SK-N-SH treated with all-trans-retinoic acid at 6 μM for 48 hours (cell line): ENCODE results near the gene SEC22A.

Experiments
- ATAC-seq: fragments of 200-7000 bp; cut with Tn5 transposase; 3 replicates; pipeline ENCODE4 v1.9.1; 2020; ENCODE audit warnings: mild to moderate bottlenecking, moderate library complexity
- ARNTL ChIP-seq: fragments of 450-650 bp; formaldehyde crosslinking; IDR thresholded peaks from 2 replicates; pipeline ENCODE4 v1.5.0; 2020; ENCODE audit warnings: low read depth, mild to moderate bottlenecking, moderate library complexity, borderline replicate concordance
- BACH2 ChIP-seq: fragments of 250-450 bp; sonication (Bioruptor Pico); IDR thresholded peaks from 2 replicates; pipeline ENCODE4 v1.9.0; 2021; ENCODE audit warnings: mild to moderate bottlenecking, borderline replicate concordance
- CREB5 ChIP-seq: fragments of 250-450 bp; sonication (Bioruptor Pico); IDR thresholded peaks from 2 replicates; pipeline ENCODE4 v1.5.1; 2020; ENCODE audit warnings: low read depth, mild to moderate bottlenecking, moderate library complexity
- CSDC2 ChIP-seq: fragments of 250-450 bp; sonication (Bioruptor Pico); IDR thresholded peaks from 2 replicates; pipeline ENCODE4 v1.5.0; 2020; ENCODE audit warnings: mild to moderate bottlenecking, moderate library complexity
- ESRRG ChIP-seq: fragments of 250-450 bp; sonication (Bioruptor Pico); IDR thresholded peaks from 2 replicates; pipeline ENCODE4 v1.6.1; 2021; ENCODE audit warnings: mild to moderate bottlenecking
- GLIS3 ChIP-seq: fragments of 250-450 bp; sonication (Bioruptor Pico); IDR thresholded peaks from 2 replicates; pipeline ENCODE4 v1.5.0; 2020; ENCODE audit warnings: mild to moderate bottlenecking, moderate library complexity
- OSR1 ChIP-seq: fragments of 250-450 bp; sonication (Bioruptor Pico); IDR thresholded peaks from 2 replicates; pipeline ENCODE4 v1.8.0; 2022; ENCODE audit warnings: moderate library complexity, mild to moderate bottlenecking, inconsistent platforms
- PATZ1 ChIP-seq: fragments of 250-450 bp; sonication (Bioruptor Pico); IDR thresholded peaks from 2 replicates; pipeline ENCODE4 v1.8.0; 2020; ENCODE audit warnings: mild to moderate bottlenecking, moderate library complexity, borderline replicate concordance
- PPARA ChIP-seq: fragments of 250-450 bp; sonication (Bioruptor Pico); IDR thresholded peaks from 2 replicates; pipeline ENCODE4 v1.5.0; 2020; ENCODE audit warnings: mild to moderate bottlenecking, borderline replicate concordance
- RARB ChIP-seq: fragments of 250-450 bp; sonication (Bioruptor Pico); IDR thresholded peaks from 2 replicates; pipeline ENCODE4 v1.8.0; 2021; ENCODE audit warnings: mild to moderate bottlenecking, moderate library complexity
- SNAI2 ChIP-seq: fragments of 250-450 bp; sonication (Bioruptor Pico); IDR thresholded peaks from 2 replicates; pipeline ENCODE4 v1.5.0; 2020; ENCODE audit warnings: mild to moderate bottlenecking, moderate library complexity
- TCF4 ChIP-seq: fragments of 250-450 bp; sonication (Bioruptor Pico); IDR thresholded peaks from 2 replicates; pipeline ENCODE4 v1.8.0; 2021; ENCODE audit warnings: mild to moderate bottlenecking, moderate library complexity, borderline replicate concordance
- TOX ChIP-seq: fragments of 250-450 bp; sonication (Bioruptor Pico); IDR thresholded peaks from 2 replicates; pipeline ENCODE4 v1.8.0; 2021; ENCODE audit warnings: mild to moderate bottlenecking, moderate library complexity, borderline replicate concordance
- ZC3H10 ChIP-seq: fragments of 250-450 bp; sonication (Bioruptor Pico); IDR thresholded peaks from 2 replicates; pipeline ENCODE4 v1.5.1; 2021; ENCODE audit warnings: mild to moderate bottlenecking, moderate library complexity
- ZFP3 ChIP-seq: fragments of 250-450 bp; sonication (Bioruptor Pico); IDR thresholded peaks from 2 replicates; pipeline ENCODE4 v1.5.0; 2020; ENCODE audit warnings: mild to moderate bottlenecking, moderate library complexity
- ZFP30 ChIP-seq: fragments of 450-650 bp; formaldehyde crosslinking; IDR thresholded peaks from 2 replicates; pipeline ENCODE4 v1.5.0; 2022; ENCODE audit warnings: mild to moderate bottlenecking, moderate library complexity
- ZNF70 ChIP-seq: fragments of 450-650 bp; formaldehyde crosslinking; IDR thresholded peaks from 2 replicates; pipeline ENCODE4 v1.5.0; 2020; ENCODE audit warnings: mild to moderate bottlenecking, moderate library complexity
- ZNF8 ChIP-seq: fragments of 450-650 bp; formaldehyde crosslinking; IDR thresholded peaks from 2 replicates; pipeline ENCODE4 v1.5.0; 2020; ENCODE audit warnings: mild to moderate bottlenecking, moderate library complexity
- TF ChIP-seq, protein P1 (sequence below): fragments of 250-450 bp; sonication (Bioruptor Pico); IDR thresholded peaks from 2 replicates; pipeline ENCODE4 v1.5.1; 2021; ENCODE audit warnings: mild to moderate bottlenecking, moderate library complexity
- TF ChIP-seq, protein P2 (sequence below): fragments of 250-450 bp; sonication (Bioruptor Pico); IDR thresholded peaks from 2 replicates; pipeline ENCODE4 v1.5.0; 2020; ENCODE audit warnings: mild to moderate bottlenecking, moderate library complexity
- TF ChIP-seq, protein P3 (sequence below): fragments of 250-450 bp; sonication (Bioruptor Pico); IDR thresholded peaks from 2 replicates; pipeline ENCODE4 v1.8.0; 2021; ENCODE audit warnings: low read depth, mild to moderate bottlenecking, moderate library complexity, borderline replicate concordance

The SEC22A gene

DNA sequence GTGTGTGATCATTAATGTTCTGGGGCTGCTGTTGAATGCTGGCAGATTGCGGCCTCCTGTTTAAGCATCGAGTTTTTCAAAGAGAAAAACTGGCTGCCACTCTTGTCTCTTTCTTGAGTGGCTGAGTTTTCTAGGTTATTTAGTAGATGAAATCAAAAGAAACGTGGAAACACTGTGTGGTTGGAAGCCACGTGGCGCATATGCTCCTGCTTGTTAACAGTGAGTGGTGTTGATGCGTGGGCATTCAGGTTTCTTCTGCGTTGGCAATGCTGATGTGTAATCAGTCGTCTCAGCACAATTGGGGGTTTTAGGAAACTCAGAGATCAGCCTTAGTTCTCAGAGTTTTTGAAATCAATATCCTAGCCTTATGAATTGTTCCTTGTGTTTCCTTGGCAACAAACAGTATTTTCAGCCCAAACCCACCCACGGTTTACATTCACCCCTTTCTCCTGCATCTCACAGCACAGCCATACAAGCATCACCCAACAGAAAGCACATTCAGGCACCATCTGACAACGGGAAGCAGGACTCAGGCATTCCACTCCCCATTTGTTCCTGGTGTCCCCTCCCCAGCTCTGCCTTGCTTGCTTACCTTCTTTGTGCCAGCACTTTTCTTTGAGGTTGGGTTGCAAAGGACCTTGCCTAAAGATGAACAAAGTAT is 74.7 kb downstream of the SEC22A start:
- TF ChIP-seq CSDC2: no peak
- no peak for ATAC-seq

GRCh38 chr3:123277106-123277505 is 75.4 kb downstream of the SEC22A start:
- TF ChIP-seq ARNTL: no peak
- no peak for TF ChIP-seq SNAI2 (CRISPR knock-in tag)
- TF ChIP-seq CSDC2: no peak
- no peak for TF ChIP-seq ZNF70 (CRISPR knock-in tag)
- no peak for TF ChIP-seq CREB5 (CRISPR knock-in tag)
- no peak for TF ChIP-seq BACH2 (CRISPR knock-in tag)
- TF ChIP-seq GLIS3: no peak
- TF ChIP-seq, protein P1, sequence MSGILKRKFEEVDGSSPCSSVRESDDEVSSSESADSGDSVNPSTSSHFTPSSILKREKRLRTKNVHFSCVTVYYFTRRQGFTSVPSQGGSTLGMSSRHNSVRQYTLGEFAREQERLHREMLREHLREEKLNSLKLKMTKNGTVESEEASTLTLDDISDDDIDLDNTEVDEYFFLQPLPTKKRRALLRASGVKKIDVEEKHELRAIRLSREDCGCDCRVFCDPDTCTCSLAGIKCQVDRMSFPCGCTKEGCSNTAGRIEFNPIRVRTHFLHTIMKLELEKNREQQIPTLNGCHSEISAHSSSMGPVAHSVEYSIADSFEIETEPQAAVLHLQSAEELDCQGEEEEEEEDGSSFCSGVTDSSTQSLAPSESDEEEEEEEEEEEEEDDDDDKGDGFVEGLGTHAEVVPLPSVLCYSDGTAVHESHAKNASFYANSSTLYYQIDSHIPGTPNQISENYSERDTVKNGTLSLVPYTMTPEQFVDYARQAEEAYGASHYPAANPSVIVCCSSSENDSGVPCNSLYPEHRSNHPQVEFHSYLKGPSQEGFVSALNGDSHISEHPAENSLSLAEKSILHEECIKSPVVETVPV (CRISPR knock-in tag): no peak
- no peak for TF ChIP-seq ZFP3 (CRISPR knock-in tag)
- no peak for TF ChIP-seq ZNF8
- TF ChIP-seq, all 23 proteins: peak for 0
- ATAC-seq: no peak

DNA sequence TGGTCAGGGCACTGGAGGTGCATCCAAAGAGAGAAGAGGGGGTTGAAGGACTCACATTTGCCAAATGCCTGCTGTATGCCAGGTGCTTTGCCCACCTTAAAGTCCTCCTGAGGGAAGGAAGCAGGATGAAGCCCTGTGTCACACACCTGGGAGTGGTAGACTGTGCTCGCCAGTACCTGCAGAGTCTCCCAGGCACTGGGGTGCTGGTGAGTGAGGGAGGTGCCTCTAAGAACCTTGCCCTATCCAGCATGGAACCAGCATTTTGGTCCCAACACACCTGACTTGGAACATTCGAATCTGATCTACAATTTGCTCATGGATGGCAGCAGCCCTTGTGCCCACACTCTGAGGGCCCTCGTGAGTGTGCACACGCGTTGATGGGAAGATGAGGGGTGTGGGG is 76.7 kb downstream of the SEC22A start:
- ATAC-seq: no peak

More for the DNA sequence above, 76.7 kb downstream of the SEC22A start:
- no peak for TF ChIP-seq GLIS3
- no peak for TF ChIP-seq PATZ1 (CRISPR knock-in tag)
- no peak for TF ChIP-seq ESRRG (CRISPR knock-in tag)
- TF ChIP-seq ZFP3 (CRISPR knock-in tag): no peak
- TF ChIP-seq, protein P2, sequence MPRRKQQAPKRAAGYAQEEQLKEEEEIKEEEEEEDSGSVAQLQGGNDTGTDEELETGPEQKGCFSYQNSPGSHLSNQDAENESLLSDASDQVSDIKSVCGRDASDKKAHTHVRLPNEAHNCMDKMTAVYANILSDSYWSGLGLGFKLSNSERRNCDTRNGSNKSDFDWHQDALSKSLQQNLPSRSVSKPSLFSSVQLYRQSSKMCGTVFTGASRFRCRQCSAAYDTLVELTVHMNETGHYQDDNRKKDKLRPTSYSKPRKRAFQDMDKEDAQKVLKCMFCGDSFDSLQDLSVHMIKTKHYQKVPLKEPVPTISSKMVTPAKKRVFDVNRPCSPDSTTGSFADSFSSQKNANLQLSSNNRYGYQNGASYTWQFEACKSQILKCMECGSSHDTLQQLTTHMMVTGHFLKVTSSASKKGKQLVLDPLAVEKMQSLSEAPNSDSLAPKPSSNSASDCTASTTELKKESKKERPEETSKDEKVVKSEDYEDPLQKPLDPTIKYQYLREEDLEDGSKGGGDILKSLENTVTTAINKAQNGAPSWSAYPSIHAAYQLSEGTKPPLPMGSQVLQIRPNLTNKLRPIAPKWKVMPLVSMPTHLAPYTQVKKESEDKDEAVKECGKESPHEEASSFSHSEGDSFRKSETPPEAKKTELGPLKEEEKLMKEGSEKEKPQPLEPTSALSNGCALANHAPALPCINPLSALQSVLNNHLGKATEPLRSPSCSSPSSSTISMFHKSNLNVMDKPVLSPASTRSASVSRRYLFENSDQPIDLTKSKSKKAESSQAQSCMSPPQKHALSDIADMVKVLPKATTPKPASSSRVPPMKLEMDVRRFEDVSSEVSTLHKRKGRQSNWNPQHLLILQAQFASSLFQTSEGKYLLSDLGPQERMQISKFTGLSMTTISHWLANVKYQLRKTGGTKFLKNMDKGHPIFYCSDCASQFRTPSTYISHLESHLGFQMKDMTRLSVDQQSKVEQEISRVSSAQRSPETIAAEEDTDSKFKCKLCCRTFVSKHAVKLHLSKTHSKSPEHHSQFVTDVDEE (CRISPR knock-in tag): no peak
- TF ChIP-seq TCF4: no peak
- TF ChIP-seq BACH2 (CRISPR knock-in tag): no peak
- no peak for TF ChIP-seq ZNF70 (CRISPR knock-in tag)
- no peak for TF ChIP-seq TOX
- TF ChIP-seq CSDC2: no peak
- TF ChIP-seq, protein P1 (CRISPR knock-in tag): no peak
- TF ChIP-seq ZFP30 (CRISPR knock-in tag): no peak
- TF ChIP-seq, protein P3, sequence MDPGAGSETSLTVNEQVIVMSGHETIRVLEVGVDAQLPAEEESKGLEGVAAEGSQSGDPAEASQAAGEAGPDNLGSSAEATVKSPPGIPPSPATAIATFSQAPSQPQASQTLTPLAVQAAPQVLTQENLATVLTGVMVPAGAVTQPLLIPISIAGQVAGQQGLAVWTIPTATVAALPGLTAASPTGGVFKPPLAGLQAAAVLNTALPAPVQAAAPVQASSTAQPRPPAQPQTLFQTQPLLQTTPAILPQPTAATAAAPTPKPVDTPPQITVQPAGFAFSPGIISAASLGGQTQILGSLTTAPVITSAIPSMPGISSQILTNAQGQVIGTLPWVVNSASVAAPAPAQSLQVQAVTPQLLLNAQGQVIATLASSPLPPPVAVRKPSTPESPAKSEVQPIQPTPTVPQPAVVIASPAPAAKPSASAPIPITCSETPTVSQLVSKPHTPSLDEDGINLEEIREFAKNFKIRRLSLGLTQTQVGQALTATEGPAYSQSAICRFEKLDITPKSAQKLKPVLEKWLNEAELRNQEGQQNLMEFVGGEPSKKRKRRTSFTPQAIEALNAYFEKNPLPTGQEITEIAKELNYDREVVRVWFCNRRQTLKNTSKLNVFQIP (CRISPR knock-in tag): no peak
- no peak for TF ChIP-seq RARB (CRISPR knock-in tag)
- no peak for TF ChIP-seq SNAI2 (CRISPR knock-in tag)
- no peak for TF ChIP-seq ZC3H10 (CRISPR knock-in tag)
- TF ChIP-seq ZNF8: no peak
- no peak for TF ChIP-seq OSR1 (CRISPR knock-in tag)
- TF ChIP-seq CREB5 (CRISPR knock-in tag): no peak
- no peak for TF ChIP-seq PPARA (CRISPR knock-in tag)
